Endometrium (tissue), 2 donors: Measurements from ENCODE around the gene MED8.
A peak's percentile ranks its signal among the peaks of the same experiment; 100 is the strongest.

Experiments
- FAIRE-seq: peaks from 2 replicates; lab custom pipeline; 2012; peaks lifted over from hg19 to GRCh38; lab: Jason Lieb, UNC
- donor health status: control.
- donor health status: control.

MED8 gene, protein sequence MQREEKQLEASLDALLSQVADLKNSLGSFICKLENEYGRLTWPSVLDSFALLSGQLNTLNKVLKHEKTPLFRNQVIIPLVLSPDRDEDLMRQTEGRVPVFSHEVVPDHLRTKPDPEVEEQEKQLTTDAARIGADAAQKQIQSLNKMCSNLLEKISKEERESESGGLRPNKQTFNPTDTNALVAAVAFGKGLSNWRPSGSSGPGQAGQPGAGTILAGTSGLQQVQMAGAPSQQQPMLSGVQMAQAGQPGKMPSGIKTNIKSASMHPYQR

GRCh38 chr1:43389326-43390313, at the start of gene MED8, which contains the start of gene SZT2:
TSS of gene MED8 (minus strand) at chr1:43389800. CDS start at chr1:43389764, 36 bp downstream.
TSS of gene SZT2 (plus strand) at chr1:43389899. CDS start at chr1:43389969, 70 bp downstream.
- FAIRE-seq: peak; percentile 66

GRCh38 chr1:43438953-43439581, 49.5 kb upstream of the MED8 start:
- FAIRE-seq: no peak

DNA sequence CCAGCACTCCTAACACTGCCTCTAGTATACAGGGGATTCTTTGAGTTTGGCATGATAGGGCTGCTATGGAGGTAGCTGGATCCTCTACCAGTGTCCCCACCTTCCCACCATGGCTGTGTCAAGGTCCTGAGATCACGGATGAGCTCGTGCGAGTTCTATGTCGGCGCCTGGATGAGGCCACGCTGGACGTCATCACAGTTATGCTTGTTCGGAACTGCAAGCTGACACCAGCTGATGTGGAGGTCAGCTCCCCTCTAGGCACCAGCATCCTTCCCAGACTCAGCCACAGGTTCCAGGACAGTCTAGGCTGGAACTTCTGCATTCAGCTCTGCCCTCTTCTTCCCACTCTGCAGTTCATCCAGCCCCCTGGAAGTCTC, 49.0 kb upstream of the MED8 start:
- FAIRE-seq: no peak

GRCh38 chr1:43438006-43438405, 48.4 kb upstream of the MED8 start:
- FAIRE-seq: no peak

DNA sequence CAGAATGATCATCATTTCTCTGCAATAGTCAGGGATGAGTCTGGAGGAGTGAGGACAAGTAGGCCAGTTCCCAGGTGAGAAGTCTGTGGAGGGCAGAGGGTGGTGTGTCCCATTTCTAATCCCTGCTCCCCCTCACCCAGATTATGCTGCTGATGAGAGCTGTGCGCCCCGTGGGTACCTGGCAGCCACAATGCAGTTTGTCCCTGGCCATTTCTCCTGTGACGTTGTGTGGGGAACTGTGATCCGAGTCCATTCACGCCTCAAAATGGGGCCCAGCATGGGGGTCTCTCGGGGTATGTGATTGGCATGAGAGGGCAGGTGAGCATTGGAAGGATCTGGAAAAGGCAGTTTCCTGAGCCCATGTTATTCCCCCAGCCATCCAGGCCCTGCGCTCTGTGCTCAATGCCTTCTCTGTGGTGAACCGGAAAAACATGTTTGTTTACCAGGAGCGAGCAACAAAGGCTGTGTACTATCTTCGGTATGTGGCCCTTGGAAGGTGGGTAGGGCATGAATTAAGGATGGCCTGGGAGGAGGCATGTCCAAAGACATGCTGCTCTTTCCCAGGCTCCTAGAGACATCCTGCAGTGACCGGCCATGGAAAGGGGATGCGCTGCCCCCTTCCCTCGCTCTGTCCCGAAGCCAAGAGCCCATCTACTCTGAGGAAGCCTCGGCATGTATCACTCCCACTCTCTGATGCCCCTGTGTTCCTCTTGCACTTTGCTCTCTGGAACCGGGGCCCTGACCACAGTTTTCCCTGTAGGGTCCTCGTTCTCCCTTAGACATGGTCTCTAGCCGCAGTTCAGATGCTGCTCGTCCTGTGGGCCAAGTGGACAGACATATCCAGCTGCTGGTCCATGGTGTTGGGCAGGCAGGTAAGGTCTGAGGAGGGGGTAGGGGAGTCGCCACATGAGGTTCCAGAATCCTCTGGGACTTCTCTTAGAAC, 47.7 kb upstream of the MED8 start:
- no peak for FAIRE-seq

GRCh38 chr1:43436371-43436770, 46.8 kb upstream of the MED8 start:
- FAIRE-seq: no peak

DNA sequence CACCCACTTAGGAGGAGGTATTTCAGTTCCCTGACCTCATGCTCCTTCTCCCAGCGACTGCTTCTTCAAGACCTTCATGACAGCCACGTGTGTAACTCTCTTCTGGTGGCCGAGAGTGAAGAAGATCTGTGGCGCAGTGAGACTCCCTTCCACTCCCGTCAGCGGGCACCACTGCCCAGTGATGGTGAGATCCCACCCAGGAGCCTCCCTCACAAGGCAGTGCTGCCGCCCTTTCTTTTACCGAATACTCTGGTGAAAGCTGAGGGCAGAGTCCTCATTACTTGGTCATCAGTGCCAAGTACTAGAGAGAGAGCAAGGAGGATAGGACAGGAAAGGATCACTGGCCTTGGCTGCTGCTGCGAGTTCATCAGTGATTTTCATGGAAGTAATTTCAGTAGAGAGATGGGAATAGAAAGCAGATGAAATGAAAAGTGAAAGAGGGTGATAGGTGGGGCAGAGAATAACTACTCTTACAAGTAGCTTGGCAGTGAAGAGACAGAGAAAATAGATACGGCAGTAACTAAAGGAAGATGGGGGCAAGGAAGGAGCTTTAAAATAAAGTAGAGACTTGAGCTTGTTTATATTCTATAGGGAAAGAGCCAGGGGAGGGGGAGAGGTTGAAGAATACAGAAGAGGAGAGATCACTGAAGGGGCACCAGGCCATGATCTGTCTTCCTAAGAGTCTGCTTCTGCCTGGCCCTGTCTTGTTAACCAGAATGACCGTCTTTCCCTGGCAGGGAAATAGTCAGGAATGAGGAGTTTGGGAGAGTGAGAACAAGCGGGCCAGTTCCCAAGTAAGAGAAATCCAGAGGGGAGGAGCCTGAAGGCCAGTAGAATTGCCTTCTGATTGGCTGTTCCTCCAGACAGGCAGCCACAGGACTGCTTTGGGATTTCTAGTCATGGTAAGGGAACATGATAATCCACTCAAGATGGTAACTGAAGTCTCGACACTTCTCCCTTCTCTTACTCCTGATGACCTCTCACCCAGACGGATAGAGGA, 45.8 kb upstream of the MED8 start:
- FAIRE-seq: no peak

DNA sequence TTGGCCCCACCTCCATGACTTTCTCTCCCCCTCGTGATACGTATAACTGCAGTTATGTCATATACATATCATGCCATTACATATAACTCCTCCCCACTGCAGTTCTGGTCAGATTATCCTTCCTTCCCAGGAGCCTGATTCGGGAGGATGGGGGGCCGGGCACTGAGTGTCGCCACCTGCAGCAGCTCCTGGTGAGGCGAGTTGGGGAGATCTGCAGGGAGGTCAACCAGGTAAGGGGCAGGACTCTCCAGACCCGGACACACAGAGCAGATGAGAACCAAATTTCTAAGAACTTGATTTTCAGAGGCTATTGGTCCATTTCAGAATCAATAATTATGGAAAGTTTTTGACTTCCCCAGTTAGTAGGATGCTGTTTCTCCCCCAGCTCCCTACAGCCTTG, 44.7 kb upstream of the MED8 start:
- FAIRE-seq: no peak

DNA sequence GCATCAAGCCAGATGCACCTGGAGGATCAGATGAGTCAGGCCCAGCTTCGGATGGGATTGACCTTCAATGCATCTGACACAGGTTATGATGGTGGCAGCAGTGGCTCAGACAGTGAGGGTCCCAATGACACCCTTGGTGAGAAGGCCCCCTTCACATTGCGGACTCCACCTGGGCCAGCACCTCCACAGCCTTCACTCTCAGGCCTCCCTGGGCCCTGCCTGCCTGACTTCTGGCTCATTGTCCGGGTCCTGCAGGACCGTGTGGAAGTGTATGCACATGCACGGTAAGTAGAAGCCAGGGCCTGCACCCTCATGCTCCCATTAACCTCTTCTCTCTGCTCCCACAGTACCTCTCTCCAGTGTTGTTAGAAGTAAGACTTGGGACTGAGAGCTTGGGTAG, 43.3 kb upstream of the MED8 start:
- no peak for FAIRE-seq

DNA sequence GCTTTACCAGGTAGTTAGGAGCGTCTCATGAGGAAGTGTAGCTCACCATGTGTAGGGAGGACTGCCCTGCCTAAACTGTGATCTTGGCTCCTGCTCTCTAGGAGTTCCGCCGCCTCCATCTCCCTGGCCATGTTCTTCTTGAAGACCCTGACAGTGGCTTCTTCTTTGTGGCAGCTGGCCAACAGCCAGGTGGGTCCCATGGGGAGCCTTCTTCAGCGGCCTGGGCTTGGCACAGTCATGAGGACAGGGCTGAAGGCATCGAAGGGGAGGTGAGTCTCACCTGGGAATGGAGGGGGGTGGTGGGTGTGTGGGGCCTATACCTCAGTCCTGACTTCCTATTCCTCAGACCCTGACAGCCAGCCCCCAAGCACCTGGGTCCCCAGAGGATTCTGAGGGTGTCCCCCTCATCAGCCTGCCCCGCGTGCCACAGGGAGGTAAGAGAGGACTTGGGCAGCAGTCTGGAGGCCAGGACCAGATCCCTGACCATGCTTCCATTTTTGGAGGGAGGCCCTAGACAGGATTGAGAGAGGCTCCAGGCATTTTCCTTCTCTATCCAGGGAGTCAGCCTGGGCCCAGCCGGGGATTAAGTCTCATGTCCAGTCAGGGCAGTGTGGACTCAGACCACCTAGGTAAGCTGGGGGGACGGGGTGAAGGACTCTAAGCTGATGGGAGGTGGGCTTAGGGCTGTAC, 42.7 kb upstream of the MED8 start:
- no peak for FAIRE-seq

DNA sequence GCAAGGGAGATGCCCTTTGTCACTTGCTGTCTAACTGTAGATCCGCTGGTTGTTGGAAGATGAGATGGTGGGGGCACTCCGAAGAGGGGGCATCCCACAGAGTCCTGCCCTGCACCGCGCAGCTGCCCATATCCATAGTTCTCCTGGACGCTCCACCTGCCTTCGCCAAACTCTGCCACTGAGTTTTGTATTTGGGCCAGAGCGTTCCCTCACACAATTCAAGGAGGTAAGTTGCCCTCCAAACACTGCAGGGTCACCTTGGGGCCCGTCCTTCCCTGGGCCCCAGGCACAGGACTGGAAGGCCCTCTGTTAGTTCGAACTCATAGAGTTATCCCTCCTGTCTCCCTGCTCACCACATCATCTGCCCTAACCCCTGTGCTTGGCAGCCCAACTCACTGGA, 42.1 kb upstream of the MED8 start:
- no peak for FAIRE-seq

- no peak for FAIRE-seq
Measured at GRCh38 chr1:43430831-43431230, 41.2 kb upstream of the MED8 start.

DNA sequence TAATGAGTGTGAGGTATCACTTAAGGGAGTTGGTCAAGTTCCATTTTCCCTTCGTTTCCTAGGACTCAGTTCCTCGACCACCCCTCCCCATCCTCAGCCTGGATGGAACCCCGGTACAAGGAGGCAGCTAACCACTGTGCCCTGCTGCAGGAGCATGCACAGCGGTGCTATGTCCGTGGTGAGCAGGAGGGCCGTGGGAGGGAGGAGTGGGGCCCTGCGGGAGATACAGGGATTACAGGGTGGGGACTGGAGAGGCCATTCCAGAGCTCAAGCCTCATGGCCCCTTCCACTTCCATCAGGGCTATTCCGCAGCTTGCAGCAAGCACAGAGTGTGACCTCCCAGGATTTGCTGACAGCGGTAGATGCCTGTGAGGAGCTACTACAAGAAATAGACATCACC, 38.3 kb upstream of the MED8 start:
- FAIRE-seq: no peak

DNA sequence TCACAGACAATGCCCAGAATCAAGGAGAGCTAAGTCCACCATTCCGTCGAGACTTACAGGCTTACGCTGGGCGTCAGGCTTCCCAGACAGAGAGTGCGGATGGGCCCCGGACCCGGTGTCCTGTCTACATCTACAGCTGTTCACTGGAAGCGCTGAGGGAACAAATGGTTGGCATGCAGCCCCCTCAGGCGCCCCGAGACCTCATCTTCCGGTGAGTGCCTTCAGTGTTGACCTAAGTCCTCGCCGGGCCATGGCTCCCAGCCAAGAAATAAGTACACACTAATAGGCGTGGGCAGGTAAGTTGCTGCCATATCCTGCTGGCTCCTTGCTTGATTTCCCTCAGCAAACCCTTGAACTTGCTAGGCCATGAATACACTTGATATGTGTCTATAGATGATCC, 37.9 kb upstream of the MED8 start:
- FAIRE-seq: no peak

GRCh38 chr1:43426221-43426620, 36.6 kb upstream of the MED8 start:
- FAIRE-seq: no peak

DNA sequence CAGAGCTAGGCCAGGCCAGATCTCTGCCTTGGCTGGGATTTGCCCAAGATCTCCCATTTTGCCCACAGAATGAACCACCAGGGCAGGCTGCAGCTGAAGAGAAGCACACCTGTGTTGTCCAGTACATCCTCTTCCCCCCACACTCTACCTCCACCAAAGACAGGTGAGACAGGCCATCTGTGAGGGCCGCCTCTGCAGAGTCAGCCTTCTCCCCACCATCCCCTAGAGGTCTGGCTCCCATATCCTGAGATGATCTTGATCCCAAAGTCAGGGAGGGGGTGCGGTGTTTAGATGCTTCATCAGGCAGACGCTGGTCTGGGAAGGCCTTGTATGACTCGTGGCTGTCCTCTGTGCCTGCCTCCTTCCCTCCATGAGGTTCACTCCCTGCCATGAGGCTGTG, 35.4 kb upstream of the MED8 start:
- no peak for FAIRE-seq

DNA sequence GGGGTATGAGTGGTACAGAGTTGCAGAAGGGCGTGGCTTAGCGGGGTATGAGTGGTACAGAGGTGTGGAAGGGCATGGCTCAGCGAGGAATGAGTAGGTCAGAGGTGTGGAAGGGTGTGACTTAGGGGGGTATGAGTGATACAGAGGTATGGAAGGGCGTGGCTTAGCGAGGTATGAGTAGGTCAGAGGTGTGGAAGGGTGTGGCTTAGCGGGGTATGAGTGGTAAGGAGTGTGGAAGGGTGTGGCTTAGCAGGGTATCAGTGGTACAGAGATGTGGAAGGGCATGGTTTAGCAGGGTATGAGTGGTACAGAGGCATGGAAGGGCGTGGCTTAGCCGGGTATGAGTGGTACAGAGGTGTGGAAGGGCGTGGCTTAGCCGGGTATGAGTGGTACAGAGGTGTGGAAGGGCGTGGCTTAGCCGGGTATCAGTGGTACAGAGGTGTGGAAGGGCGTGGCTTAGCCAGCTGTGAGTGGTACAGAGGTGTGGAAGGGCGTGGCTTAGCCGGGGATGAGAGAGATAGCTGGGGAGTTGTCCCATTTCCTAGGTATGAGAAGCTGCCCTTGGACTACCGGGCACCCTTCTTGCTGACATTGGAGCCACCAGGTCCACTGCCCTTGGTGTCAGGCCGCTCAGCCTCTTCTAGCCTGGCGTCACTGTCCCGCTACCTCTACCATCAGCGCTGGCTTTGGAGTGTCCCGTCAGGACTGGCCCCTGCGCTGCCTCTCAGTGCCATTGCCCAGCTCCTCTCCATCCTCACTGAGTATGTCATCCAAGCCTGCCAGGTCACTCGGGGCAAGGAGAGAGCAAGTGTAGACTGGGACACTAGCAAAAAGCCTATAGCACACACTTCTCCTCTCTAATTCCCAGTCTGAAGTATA, 34.3 kb upstream of the MED8 start:
- no peak for FAIRE-seq

- no peak for FAIRE-seq
Measured at GRCh38 chr1:43422995-43423671, 33.5 kb upstream of the MED8 start.
